SK-N-SH treated with all-trans-retinoic acid at 6 μM for 48 hours (cell line): Measurements from ENCODE around the gene DNAJC25.

ENCODE experiments used
- ARNTL ChIP-seq: fragments of 450-650 bp; formaldehyde crosslinking; IDR thresholded peaks from 2 replicates; pipeline ENCODE4 v1.5.0; 2020; ENCODE audit warnings: low read depth, mild to moderate bottlenecking, moderate library complexity, borderline replicate concordance
- CSRNP3 ChIP-seq: fragments of 250-450 bp; sonication (Bioruptor Pico); IDR thresholded peaks from 2 replicates; pipeline ENCODE4 v1.5.1; 2021; ENCODE audit warnings: mild to moderate bottlenecking, moderate library complexity
- OSR1 ChIP-seq: fragments of 250-450 bp; sonication (Bioruptor Pico); IDR thresholded peaks from 2 replicates; pipeline ENCODE4 v1.8.0; 2022; ENCODE audit warnings: moderate library complexity, mild to moderate bottlenecking, inconsistent platforms
- POU6F1 ChIP-seq: fragments of 250-450 bp; sonication (Bioruptor Pico); IDR thresholded peaks from 2 replicates; pipeline ENCODE4 v1.8.0; 2021; ENCODE audit warnings: low read depth, mild to moderate bottlenecking, moderate library complexity, borderline replicate concordance
- RARB ChIP-seq: fragments of 250-450 bp; sonication (Bioruptor Pico); IDR thresholded peaks from 2 replicates; pipeline ENCODE4 v1.8.0; 2021; ENCODE audit warnings: mild to moderate bottlenecking, moderate library complexity
- ZFP3 ChIP-seq: fragments of 250-450 bp; sonication (Bioruptor Pico); IDR thresholded peaks from 2 replicates; pipeline ENCODE4 v1.5.0; 2020; ENCODE audit warnings: mild to moderate bottlenecking, moderate library complexity
- ZNF8 ChIP-seq: fragments of 450-650 bp; formaldehyde crosslinking; IDR thresholded peaks from 2 replicates; pipeline ENCODE4 v1.5.0; 2020; ENCODE audit warnings: mild to moderate bottlenecking, moderate library complexity
- TF ChIP-seq, protein P1 (sequence below): fragments of 250-450 bp; sonication (Bioruptor Pico); IDR thresholded peaks from 2 replicates; pipeline ENCODE4 v1.5.1; 2020; ENCODE audit warnings: low read depth, mild to moderate bottlenecking, moderate library complexity
- TF ChIP-seq, protein P2 (sequence below): fragments of 250-450 bp; sonication (Bioruptor Pico); IDR thresholded peaks from 2 replicates; pipeline ENCODE4 v1.8.0; 2020; ENCODE audit warnings: mild to moderate bottlenecking, moderate library complexity, borderline replicate concordance

GRCh38 chr9:111691672-111692329 is 60.7 kb downstream of the DNAJC25 start:
- no peak for TF ChIP-seq ZFP3 (CRISPR knock-in tag)
- no peak for TF ChIP-seq ARNTL (CRISPR knock-in tag)
- TF ChIP-seq RARB (CRISPR knock-in tag), result no peak
- no peak for TF ChIP-seq POU6F1
- TF ChIP-seq, protein P1, sequence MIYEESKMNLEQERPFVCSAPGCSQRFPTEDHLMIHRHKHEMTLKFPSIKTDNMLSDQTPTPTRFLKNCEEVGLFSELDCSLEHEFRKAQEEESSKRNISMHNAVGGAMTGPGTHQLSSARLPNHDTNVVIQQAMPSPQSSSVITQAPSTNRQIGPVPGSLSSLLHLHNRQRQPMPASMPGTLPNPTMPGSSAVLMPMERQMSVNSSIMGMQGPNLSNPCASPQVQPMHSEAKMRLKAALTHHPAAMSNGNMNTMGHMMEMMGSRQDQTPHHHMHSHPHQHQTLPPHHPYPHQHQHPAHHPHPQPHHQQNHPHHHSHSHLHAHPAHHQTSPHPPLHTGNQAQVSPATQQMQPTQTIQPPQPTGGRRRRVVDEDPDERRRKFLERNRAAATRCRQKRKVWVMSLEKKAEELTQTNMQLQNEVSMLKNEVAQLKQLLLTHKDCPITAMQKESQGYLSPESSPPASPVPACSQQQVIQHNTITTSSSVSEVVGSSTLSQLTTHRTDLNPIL (CRISPR knock-in tag), result no peak
- no peak for TF ChIP-seq ZNF8
- TF ChIP-seq CSRNP3 (CRISPR knock-in tag), result no peak
- TF ChIP-seq, protein P2, sequence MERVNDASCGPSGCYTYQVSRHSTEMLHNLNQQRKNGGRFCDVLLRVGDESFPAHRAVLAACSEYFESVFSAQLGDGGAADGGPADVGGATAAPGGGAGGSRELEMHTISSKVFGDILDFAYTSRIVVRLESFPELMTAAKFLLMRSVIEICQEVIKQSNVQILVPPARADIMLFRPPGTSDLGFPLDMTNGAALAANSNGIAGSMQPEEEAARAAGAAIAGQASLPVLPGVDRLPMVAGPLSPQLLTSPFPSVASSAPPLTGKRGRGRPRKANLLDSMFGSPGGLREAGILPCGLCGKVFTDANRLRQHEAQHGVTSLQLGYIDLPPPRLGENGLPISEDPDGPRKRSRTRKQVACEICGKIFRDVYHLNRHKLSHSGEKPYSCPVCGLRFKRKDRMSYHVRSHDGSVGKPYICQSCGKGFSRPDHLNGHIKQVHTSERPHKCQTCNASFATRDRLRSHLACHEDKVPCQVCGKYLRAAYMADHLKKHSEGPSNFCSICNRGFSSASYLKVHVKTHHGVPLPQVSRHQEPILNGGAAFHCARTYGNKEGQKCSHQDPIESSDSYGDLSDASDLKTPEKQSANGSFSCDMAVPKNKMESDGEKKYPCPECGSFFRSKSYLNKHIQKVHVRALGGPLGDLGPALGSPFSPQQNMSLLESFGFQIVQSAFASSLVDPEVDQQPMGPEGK (CRISPR knock-in tag), result no peak
- TF ChIP-seq OSR1 (CRISPR knock-in tag), result no peak
